ENCODE measurements around the gene TXLNB.

TXLNB gene

DNA sequence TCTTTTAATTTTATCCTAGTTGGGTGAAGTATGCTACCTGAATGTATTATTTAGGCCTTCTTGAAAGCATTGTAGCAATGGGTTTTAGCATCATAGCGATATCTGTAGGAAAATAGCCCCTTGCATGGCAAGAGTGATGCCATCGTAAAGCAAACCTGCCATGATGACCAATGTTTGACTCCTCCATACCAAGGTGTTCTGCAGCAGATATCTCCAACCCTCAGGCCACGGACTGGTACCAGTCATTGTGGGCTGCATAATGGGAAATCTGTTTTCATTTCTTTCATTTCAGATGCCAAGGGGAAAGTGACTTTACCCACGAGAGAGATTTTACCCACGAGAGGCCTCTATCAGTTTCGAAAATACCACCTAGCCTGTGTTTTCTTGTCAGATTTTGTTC lies 6.2 kb downstream of the TXLNB start:
- Histone ChIP-seq H3K36me3 (replicated peaks; ENCODE audit: insufficient read depth, low read length) (no peaks in the 10 kb centered on the region), H3K79me2 (ENCODE audit: low read length) (no peaks in the 10 kb centered on the region), H3K27me3 (replicated peaks; ENCODE audit: insufficient read depth, low read length) (no peaks in the 10 kb centered on the region), H3K9ac (ENCODE audit: low read length) (no peak overlapping the region), H3K4me1 (ENCODE audit: low read length) (peaks cover 11% of the 10 kb centered on the region), H3K4me3 (ENCODE audit: low read length) (no peak overlapping the region), H2AFZ (ENCODE audit: low read length) (no peak overlapping the region), H3K27ac (ENCODE audit: low read length) (no peak overlapping the region), H3K4me2 (ENCODE audit: low read depth, low read length) (no peak overlapping the region), H4K20me1 (ENCODE audit: insufficient read depth, low read length) (no peaks in the 10 kb centered on the region), H3K9me2 (replicated peaks; ENCODE audit: insufficient read depth, low read length) (no peaks in the 10 kb centered on the region), H3K9me3 (replicated peaks; ENCODE audit: insufficient read depth, low read length) (no peaks in the 10 kb centered on the region), H3F3A (ENCODE audit: insufficient read depth, low read length) (peaks cover 4% of the 10 kb centered on the region)
- no peak for DNase-seq
- TF ChIP-seq EZH2 (optimal IDR thresholded peaks at IDR 0.05; ENCODE audit: low read depth, low read length) (no peak), EZH2phosphoT487 (IDR thresholded peaks at IDR 0.05; ENCODE audit: low read length) (no peak)
- TF ChIP-seq, protein P1, sequence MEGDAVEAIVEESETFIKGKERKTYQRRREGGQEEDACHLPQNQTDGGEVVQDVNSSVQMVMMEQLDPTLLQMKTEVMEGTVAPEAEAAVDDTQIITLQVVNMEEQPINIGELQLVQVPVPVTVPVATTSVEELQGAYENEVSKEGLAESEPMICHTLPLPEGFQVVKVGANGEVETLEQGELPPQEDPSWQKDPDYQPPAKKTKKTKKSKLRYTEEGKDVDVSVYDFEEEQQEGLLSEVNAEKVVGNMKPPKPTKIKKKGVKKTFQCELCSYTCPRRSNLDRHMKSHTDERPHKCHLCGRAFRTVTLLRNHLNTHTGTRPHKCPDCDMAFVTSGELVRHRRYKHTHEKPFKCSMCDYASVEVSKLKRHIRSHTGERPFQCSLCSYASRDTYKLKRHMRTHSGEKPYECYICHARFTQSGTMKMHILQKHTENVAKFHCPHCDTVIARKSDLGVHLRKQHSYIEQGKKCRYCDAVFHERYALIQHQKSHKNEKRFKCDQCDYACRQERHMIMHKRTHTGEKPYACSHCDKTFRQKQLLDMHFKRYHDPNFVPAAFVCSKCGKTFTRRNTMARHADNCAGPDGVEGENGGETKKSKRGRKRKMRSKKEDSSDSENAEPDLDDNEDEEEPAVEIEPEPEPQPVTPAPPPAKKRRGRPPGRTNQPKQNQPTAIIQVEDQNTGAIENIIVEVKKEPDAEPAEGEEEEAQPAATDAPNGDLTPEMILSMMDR (IDR thresholded peaks at IDR 0.05; ENCODE audit: low read length), result no peak

DNA sequence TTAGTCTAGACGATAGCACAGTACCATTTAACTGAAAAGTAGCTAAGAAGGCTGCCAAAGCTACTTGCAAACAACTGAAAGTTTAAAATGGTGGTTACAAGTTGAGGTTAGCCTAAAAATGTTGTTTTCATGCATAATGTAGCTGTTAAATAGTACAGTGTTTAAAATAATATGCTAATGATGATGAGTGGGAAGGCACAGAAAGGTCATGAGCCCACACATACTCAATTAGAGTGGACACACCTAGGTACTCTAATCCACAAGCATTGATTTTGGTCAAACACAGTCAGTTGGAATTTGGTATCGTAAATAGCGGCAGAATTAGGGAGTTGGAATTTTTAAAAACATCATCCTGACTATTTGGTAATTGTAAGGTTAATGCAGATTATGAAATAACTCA lies 7.0 kb downstream of the TXLNB start:
- H4K20me1 ChIP-seq (ENCODE audit: insufficient read depth, low read length), result no peaks in the 10 kb centered on the region
- DNase-seq, result no peak
- peaks cover 9% of the 10 kb centered on the region for H3K4me1 ChIP-seq (ENCODE audit: low read length)
- TF ChIP-seq EZH2phosphoT487 (IDR thresholded peaks at IDR 0.05; ENCODE audit: low read length) (no peak), EZH2 (optimal IDR thresholded peaks at IDR 0.05; ENCODE audit: low read depth, low read length) (no peak)
- TF ChIP-seq, protein P1 (IDR thresholded peaks at IDR 0.05; ENCODE audit: low read length), result no peak
- no peaks in the 10 kb centered on the region for H3K79me2 ChIP-seq (ENCODE audit: low read length)
- H3K9ac ChIP-seq (ENCODE audit: low read length), result no peak overlapping the region
- no peak overlapping the region for H2AFZ ChIP-seq (ENCODE audit: low read length)
- no peaks in the 10 kb centered on the region for H3K9me3 ChIP-seq (replicated peaks; ENCODE audit: insufficient read depth, low read length)
- no peak overlapping the region for H3K4me3 ChIP-seq (ENCODE audit: low read length)
- H3K4me2 ChIP-seq (ENCODE audit: low read depth, low read length), result no peak overlapping the region
- no peaks in the 10 kb centered on the region for H3K27me3 ChIP-seq (replicated peaks; ENCODE audit: insufficient read depth, low read length)
- H3K9me2 ChIP-seq (replicated peaks; ENCODE audit: insufficient read depth, low read length), result no peaks in the 10 kb centered on the region
- H3K36me3 ChIP-seq (replicated peaks; ENCODE audit: insufficient read depth, low read length), result no peaks in the 10 kb centered on the region
- no peak overlapping the region for H3K27ac ChIP-seq (ENCODE audit: low read length)
- H3F3A ChIP-seq (ENCODE audit: insufficient read depth, low read length), result peaks cover under 1% of the 10 kb centered on the region

DNA sequence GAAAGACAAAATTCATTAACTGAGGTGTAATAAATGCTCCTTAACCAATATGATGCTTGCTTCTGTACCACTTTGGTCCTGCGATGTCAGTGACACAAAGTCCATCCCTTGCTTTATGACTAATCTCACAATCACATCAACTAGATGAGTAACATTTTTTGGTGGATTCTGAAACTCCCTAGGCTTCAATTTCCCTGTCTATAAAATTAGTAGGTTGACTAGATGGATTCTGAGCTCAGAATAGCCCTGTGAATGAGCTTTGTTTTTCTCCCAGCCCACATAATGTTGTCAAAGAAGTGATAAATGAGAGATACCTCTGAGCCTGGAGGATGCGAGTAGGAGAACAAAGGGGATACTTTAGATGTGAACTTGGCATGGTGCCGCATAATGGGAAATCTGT lies 9.1 kb downstream of the TXLNB start:
- H3K79me2 ChIP-seq (ENCODE audit: low read length), result no peaks in the 10 kb centered on the region
- H3K9ac ChIP-seq (ENCODE audit: low read length), result no peak overlapping the region
- DNase-seq, result no peak
- H3K4me1 ChIP-seq (ENCODE audit: low read length), result peaks cover 16% of the 10 kb centered on the region
- no peak overlapping the region for H3K4me3 ChIP-seq (ENCODE audit: low read length)
- H3K9me3 ChIP-seq (replicated peaks; ENCODE audit: insufficient read depth, low read length), result no peaks in the 10 kb centered on the region
- no peaks in the 10 kb centered on the region for H3K9me2 ChIP-seq (replicated peaks; ENCODE audit: insufficient read depth, low read length)
- no peak overlapping the region for H3K27ac ChIP-seq (ENCODE audit: low read length)
- H3K36me3 ChIP-seq (replicated peaks; ENCODE audit: insufficient read depth, low read length), result no peaks in the 10 kb centered on the region
- no peak overlapping the region for H2AFZ ChIP-seq (ENCODE audit: low read length)
- no peaks in the 10 kb centered on the region for H3K27me3 ChIP-seq (replicated peaks; ENCODE audit: insufficient read depth, low read length)
- no peak overlapping the region for H3K4me2 ChIP-seq (ENCODE audit: low read depth, low read length)
- TF ChIP-seq, protein P1 (IDR thresholded peaks at IDR 0.05; ENCODE audit: low read length), result no peak
- TF ChIP-seq EZH2phosphoT487 (IDR thresholded peaks at IDR 0.05; ENCODE audit: low read length) (no peak), EZH2 (optimal IDR thresholded peaks at IDR 0.05; ENCODE audit: low read depth, low read length) (no peak)
- peaks cover 9% of the 10 kb centered on the region for H3F3A ChIP-seq (ENCODE audit: insufficient read depth, low read length)
- no peaks in the 10 kb centered on the region for H4K20me1 ChIP-seq (ENCODE audit: insufficient read depth, low read length)
